NB4 (cell line): ENCODE results near the gene CABLES2.

Source experiments
- CTCF ChIP-seq: IDR thresholded peaks from one replicate; pipeline ENCODE4 v1.5.1; 2012; ENCODE audit warnings: low read depth, low read length
- MAX ChIP-seq: IDR thresholded peaks from 2 replicates; pipeline ENCODE4 v1.6.1; 2011; ENCODE audit warnings: low read depth, low read length
- MYC ChIP-seq: IDR thresholded peaks from 2 replicates; pipeline ENCODE4 v1.6.1; 2011; ENCODE audit warnings: low read depth, low read length
- POLR2A ChIP-seq: IDR thresholded peaks from 2 replicates; pipeline ENCODE4 v1.6.1; 2011; ENCODE audit warnings: mild to moderate bottlenecking; ENCODE audit not compliant: insufficient read length; ENCODE audit errors: extremely low read depth

- no peak for TF ChIP-seq CTCF
- no peak for TF ChIP-seq POLR2A
- no peak for TF ChIP-seq MAX
- no peak for TF ChIP-seq MYC
These were observed 52.9 kb downstream of the CABLES2 start for GRCh38 chr20:62354031-62354808.
